Pancreas (tissue), 10 donors: ENCODE measurements around the gene RASA3. TPM values are rescaled to one million over a fixed set of nuclear protein-coding genes. Genes with fewer than 3 reads are reported as not detected.

Source experiments
- ATAC-seq, 4 donors: fragments of 200-7000 bp; cut with Tn5 transposase; one replicate each; pipeline versions ENCODE4 v1.8.0 to v1.9.1; 2020; ENCODE audit warnings: mild to moderate bottlenecking in 4 of 4, moderate library complexity in 4 of 4
- DNase-seq, 6 donors: peaks; one replicate each; pipeline ENCODE4 v3.0.0-alpha.2; 2020
- FAIRE-seq: peaks from 2 replicates; lab custom pipeline; 2012; peaks lifted over from hg19 to GRCh38; lab: Jason Lieb, UNC
- H3K27ac ChIP-seq, 4 donors: fragments of 200-600 bp; sonication (generic); 1 replicate in 3 of 4; 2 replicates in 1 of 4; pipeline versions ENCODE4 v1.5.0 to v1.8.0; 2020
- H3K27me3 ChIP-seq, 4 donors: fragments of 200-600 bp; one replicate each; pipeline ENCODE4 v1.8.0; 2021
- H3K36me3 ChIP-seq, 3 donors: fragments of 200-600 bp; sonication (generic) in 1 of 3; one replicate each; pipeline versions ENCODE4 v1.5.0 to v1.8.0; 2020 to 2021
- H3K4me1 ChIP-seq, 3 donors: fragments of 200-600 bp; one replicate each; pipeline ENCODE4 v1.8.0; 2021
- H3K4me3 ChIP-seq, 4 donors: fragments of 200-600 bp; sonication (generic) in 2 of 4; one replicate each; pipeline versions ENCODE4 v1.5.0 to v1.8.0; 2020 to 2021
- H3K9me3 ChIP-seq, 4 donors: fragments of 200-600 bp; one replicate each; pipeline ENCODE4 v1.8.0; 2021
- WGBS, 2 donors: extraction: QIAGEN DNeasy Blood & Tissue Kit; methylation state at CpG; one replicate each; pipeline ENCODE4 v1.1.7; 2013; 5-methylcytosine and 5-hydroxymethylcytosine counted together
- intact Hi-C, 3 donors: fragments of 100-400 bp; cut with DNase I; formaldehyde crosslinking; loops; one replicate each; pipeline versions ENCODE4 v1.11.1 to v1.14.2; 2022
- polyA plus RNA-seq, 2 donors: library from polyadenylated mRNA; stranded (reverse); fragments of 200-250 nt; gene quantifications; one replicate each; pipeline ENCODE4 v1.2.3, GENCODE V29; 2013
- total RNA-seq, 6 donors: library from RNA; stranded (reverse); fragmentation: NEBNext Ultra II Directional in 4 of 6; extraction: Animal tissue kit (Norgen Biotek cat#: 25700) in 4 of 6; gene quantifications; one replicate each; pipeline versions ENCODE4 v1.2.1 to v1.2.4, GENCODE V29; 2021 to 2023
- TF ChIP-seq, protein P1 (sequence below), 4 donors: fragments of 200-600 bp; sonication (generic) in 3 of 4; IDR thresholded peaks; one replicate each; pipeline versions ENCODE4 v1.5.0 to v1.8.0; 2021; ENCODE audit warnings: antibody characterized with exemption in 4 of 4
- donor health status: healthy with polysubstance abuse.
- donor health status: DM: no; HTN: no; CAD: no; lungs with moderate emphysema.
- donor health status: DM: no; HTN: no; CAD: no.
- donor health status: control.
- donor health status: control.
- donor health status: Bipolar disorder and iron deficiency.
- donor health status: DM: yes; HTN: yes; CAD: no.
- donor health status: DM: no; HTN: no; CAD: no.
- donor health status: DM: no; HTN: no; CAD: no.
- donor health status: DM: yes; HTN: yes; CAD: no.

The RASA3 gene
- total and polyA plus RNA-seq, 8 donors: 5.7 to 11.2 (median 9.1) TPM

DNA sequence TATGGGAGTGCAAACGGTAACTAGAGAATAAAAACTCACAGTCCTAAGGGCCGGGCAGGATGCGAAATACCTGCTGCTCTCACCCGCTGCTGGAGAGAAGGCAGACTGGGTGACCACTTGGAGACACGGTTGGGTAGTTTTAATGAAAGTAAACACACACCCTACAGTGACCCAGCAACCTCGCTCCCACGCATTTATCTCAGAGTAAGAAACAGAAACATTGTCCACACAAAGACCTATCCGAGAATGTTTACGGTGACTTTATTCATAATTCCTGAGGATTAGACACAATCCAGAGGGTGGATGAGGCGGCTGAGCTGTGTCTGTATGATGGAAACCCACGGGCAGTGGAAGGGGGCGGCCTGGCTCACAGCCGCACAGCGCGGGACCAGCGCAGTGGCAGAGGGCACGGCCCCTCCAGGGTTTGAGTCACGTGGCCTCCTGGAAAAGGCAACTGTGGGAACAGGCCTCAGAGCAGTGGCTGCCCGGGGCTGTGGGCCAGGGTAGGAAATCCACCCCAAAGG lies 85.0 kb downstream of the RASA3 start:
- H3K27me3 ChIP-seq: no peaks in the 10 kb centered on the region
- WGBS, 2 donors: 88 to 89% methylated on average over 19 of the region's 19 CpGs
- no peaks in the 10 kb centered on the region for H3K4me1 ChIP-seq
- FAIRE-seq (no peak), DNase-seq (peak in 2 of 6 donors; percentile 5 to 37), ATAC-seq (peak in 2 of 4 donors; percentile 21 to 29)
- intact Hi-C loops: no loop called here
- H3K27ac ChIP-seq: no peak overlapping the region
- H3K4me3 ChIP-seq: no peak overlapping the region
- no peaks in the 10 kb centered on the region for H3K36me3 ChIP-seq
- no peaks in the 10 kb centered on the region for H3K9me3 ChIP-seq
- TF ChIP-seq, protein P1, sequence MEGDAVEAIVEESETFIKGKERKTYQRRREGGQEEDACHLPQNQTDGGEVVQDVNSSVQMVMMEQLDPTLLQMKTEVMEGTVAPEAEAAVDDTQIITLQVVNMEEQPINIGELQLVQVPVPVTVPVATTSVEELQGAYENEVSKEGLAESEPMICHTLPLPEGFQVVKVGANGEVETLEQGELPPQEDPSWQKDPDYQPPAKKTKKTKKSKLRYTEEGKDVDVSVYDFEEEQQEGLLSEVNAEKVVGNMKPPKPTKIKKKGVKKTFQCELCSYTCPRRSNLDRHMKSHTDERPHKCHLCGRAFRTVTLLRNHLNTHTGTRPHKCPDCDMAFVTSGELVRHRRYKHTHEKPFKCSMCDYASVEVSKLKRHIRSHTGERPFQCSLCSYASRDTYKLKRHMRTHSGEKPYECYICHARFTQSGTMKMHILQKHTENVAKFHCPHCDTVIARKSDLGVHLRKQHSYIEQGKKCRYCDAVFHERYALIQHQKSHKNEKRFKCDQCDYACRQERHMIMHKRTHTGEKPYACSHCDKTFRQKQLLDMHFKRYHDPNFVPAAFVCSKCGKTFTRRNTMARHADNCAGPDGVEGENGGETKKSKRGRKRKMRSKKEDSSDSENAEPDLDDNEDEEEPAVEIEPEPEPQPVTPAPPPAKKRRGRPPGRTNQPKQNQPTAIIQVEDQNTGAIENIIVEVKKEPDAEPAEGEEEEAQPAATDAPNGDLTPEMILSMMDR (IDR thresholded peaks at IDR 0.05): no peak

DNA sequence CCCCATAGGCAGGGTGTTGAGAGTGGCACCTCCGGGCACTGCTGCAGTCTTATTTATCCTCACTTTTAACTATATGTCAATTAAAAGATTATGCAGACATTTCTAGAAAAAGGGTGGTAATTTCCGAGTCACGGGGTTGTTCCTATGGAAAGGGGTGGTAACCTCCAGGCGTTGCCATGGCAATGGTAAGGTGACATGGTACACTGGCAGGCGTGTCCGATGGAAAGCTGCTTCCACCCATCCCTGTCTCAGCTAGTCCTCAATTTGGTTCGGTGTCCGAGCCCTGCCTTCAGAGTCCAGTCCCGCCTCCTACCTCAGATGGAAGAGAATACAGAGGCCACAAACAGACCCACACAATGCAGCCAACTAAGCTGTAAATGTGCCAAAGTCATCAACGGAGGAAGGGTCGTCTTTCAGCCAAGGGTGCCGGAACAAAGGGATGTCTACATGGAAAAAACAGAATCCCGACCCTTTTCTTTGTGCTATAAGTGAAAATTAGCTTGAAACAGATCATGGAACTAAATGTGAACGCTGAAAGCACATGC lies 85.9 kb downstream of the RASA3 start:
- no peaks in the 10 kb centered on the region for H3K4me1 ChIP-seq
- no peaks in the 10 kb centered on the region for H3K36me3 ChIP-seq
- no peak overlapping the region for H3K27ac ChIP-seq
- no peak for ATAC-seq
- H3K27me3 ChIP-seq: no peaks in the 10 kb centered on the region
- 87 to 88% methylated on average over 14 of the region's 14 CpGs for WGBS, 2 donors
- intact Hi-C loops: no loop called here
- no peak for FAIRE-seq
- no peaks in the 10 kb centered on the region for H3K9me3 ChIP-seq
- peak in 1 of 6 donors; percentile 4 for DNase-seq
- no peak overlapping the region for H3K4me3 ChIP-seq
- TF ChIP-seq, protein P1 (IDR thresholded peaks at IDR 0.05): no peak

DNA sequence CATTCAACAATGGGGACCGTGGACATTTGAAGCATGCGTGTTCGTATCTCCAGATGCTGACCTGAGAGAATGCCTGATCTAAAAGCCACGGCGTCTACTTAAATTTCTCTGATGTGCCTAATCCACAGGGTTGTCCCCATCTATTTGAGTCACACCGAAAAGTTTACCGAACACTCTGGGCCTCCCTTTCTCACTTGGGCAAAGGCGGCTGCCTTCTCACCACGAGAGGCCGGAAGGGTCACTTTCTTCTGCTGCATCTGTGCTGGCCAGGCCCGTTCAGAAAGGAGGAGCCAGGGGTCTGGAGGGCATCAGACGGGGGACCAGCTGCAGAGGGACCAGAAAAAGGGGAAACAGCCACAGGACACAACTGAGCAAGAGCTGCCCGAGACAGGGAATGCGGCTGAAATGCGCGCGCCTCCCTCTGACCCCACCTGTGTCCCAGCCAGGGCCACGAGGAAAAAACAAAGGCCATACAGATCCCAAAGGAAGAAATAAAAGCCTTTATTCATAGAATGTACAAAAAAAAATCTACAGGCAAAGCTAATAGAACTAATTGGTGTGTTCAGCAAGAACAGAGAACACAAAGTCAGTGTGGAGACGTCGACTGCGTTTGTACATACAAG lies 87.2 kb downstream of the RASA3 start:
- no peaks in the 10 kb centered on the region for H3K27me3 ChIP-seq
- H3K9me3 ChIP-seq: no peaks in the 10 kb centered on the region
- TF ChIP-seq, protein P1 (IDR thresholded peaks at IDR 0.05): no peak
- H3K4me3 ChIP-seq: no peak overlapping the region
- no peaks in the 10 kb centered on the region for H3K36me3 ChIP-seq
- H3K27ac ChIP-seq: no peak overlapping the region
- WGBS, 2 donors: 86 to 88% methylated on average over 21 of the region's 21 CpGs
- intact Hi-C loops: no loop called here
- ATAC-seq (no peak), DNase-seq (peak in 1 of 6 donors; percentile 1), FAIRE-seq (no peak)
- H3K4me1 ChIP-seq: no peaks in the 10 kb centered on the region

DNA sequence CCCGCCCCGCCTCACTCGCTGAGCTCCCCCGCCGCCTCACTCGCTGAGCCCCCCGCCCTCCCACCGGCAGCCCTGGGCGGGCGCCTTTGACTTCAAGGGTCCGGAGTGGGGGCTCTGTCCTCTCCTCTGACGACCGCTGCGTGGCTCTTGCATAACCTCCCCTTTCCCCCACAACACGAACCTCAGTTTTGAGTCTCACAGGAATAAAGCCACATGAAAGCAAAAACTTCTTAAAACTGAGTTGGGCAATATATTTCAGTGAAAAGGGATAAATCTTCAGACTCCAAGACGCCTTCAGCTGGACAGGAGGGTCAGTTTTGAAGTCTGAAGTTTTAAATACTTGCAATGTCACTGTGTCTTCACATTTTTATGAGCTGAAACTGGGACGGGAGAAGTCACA lies 87.9 kb downstream of the RASA3 start:
- TF ChIP-seq, protein P1 (IDR thresholded peaks at IDR 0.05): no peak
- no peak overlapping the region for H3K27ac ChIP-seq
- no peak for FAIRE-seq
- H3K4me1 ChIP-seq: no peaks in the 10 kb centered on the region
- WGBS, 2 donors: 78 to 82% methylated on average over 10 to 15 of the region's 17 CpGs
- no peak for ATAC-seq
- no peaks in the 10 kb centered on the region for H3K36me3 ChIP-seq
- no peak overlapping the region for H3K4me3 ChIP-seq
- no peak for DNase-seq
- no peaks in the 10 kb centered on the region for H3K27me3 ChIP-seq
- no peaks in the 10 kb centered on the region for H3K9me3 ChIP-seq
- intact Hi-C loops: no loop called here
